ENCODE data around the gene CCR8.

Gene CCR8

GRCh38 chr3:39285332-39285731 is 44.2 kb upstream of the CCR8 start:
- no peak for TF ChIP-seq CTCF (conservative IDR thresholded peaks at IDR 0.05; ENCODE audit: control insufficient read depth, insufficient read depth, low read depth, low read length)
- no peak for DNase-seq (ENCODE audit: low read depth)
- H3K4me3 ChIP-seq (ENCODE audit: control insufficient read depth, low read depth, low read length) = no peak overlapping the region

GRCh38 chr3:39286771-39287170 is 42.7 kb upstream of the CCR8 start:
- no peak overlapping the region for H3K4me3 ChIP-seq (ENCODE audit: control insufficient read depth, low read depth, low read length)
- no peak for TF ChIP-seq CTCF (conservative IDR thresholded peaks at IDR 0.05; ENCODE audit: control insufficient read depth, insufficient read depth, low read depth, low read length)
- no peak for DNase-seq (ENCODE audit: low read depth)

GRCh38 chr3:39287216-39288164 is 42.0 kb upstream of the CCR8 start:
- no peak for TF ChIP-seq CTCF (conservative IDR thresholded peaks at IDR 0.05; ENCODE audit: control insufficient read depth, insufficient read depth, low read depth, low read length)
- DNase-seq (ENCODE audit: low read depth) = no peak
- H3K4me3 ChIP-seq (ENCODE audit: control insufficient read depth, low read depth, low read length) = no peak overlapping the region

GRCh38 chr3:39288300-39288808 is 41.2 kb upstream of the CCR8 start:
- peak; percentile 67 for DNase-seq (ENCODE audit: low read depth)

GRCh38 chr3:39289107-39289506 is 40.4 kb upstream of the CCR8 start:
- DNase-seq (ENCODE audit: low read depth) = no peak
- no peak for TF ChIP-seq CTCF (conservative IDR thresholded peaks at IDR 0.05; ENCODE audit: control insufficient read depth, insufficient read depth, low read depth, low read length)
- H3K4me3 ChIP-seq (ENCODE audit: control insufficient read depth, low read depth, low read length) = no peak overlapping the region

More at GRCh38 chr3:39288300-39288808, 41.2 kb upstream of the CCR8 start:
- no peak overlapping the region for H3K4me3 ChIP-seq (ENCODE audit: control insufficient read depth, low read depth, low read length)
- peak; percentile 85 for TF ChIP-seq CTCF (conservative IDR thresholded peaks at IDR 0.05; ENCODE audit: control insufficient read depth, insufficient read depth, low read depth, low read length)

- DNase-seq (ENCODE audit: low read depth) = no peak
- TF ChIP-seq CTCF (conservative IDR thresholded peaks at IDR 0.05; ENCODE audit: control insufficient read depth, insufficient read depth, low read depth, low read length) = no peak
- no peak overlapping the region for H3K4me3 ChIP-seq (ENCODE audit: control insufficient read depth, low read depth, low read length)
These were observed 39.3 kb upstream of the CCR8 start for GRCh38 chr3:39290255-39290654.
